Left kidney (tissue), 2 donors: ENCODE measurements around the gene AREL1. TPM values are rescaled to one million over a fixed set of nuclear protein-coding genes. Genes with fewer than 3 reads are reported as not detected.

Source experiments
- DNase-seq: peaks from one replicate; pipeline ENCODE4 v3.0.0-alpha.2; 2013
- polyA plus RNA-seq: library from polyadenylated mRNA; unstranded; fragments of 120-200 nt; gene quantifications from one replicate; pipeline ENCODE4 v1.2.1, GENCODE V29; 2013; ENCODE audit not compliant: insufficient read length

Gene AREL1
- polyA plus RNA-seq, 1 donor = 42.2 TPM

DNA sequence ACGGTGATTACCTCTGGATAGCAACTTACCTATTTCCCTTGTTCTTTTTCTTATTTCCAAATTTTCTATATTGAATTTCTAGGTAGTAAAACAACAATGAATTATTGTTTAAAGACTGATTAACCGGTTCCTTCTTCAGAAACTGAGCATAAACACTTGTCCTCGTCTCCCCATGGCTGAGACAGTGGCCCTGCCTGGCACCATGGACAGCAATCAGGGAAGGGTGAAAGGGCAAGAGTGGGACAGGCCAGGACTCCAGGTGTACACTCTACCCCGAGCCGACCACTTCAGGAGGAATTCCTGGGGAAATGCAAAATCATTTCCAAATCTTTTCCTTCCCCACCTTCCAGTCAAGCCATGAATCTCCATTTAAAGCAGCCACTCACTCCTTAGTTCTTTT is 52.0 kb downstream of the AREL1 start:
- DNase-seq = no peak

DNA sequence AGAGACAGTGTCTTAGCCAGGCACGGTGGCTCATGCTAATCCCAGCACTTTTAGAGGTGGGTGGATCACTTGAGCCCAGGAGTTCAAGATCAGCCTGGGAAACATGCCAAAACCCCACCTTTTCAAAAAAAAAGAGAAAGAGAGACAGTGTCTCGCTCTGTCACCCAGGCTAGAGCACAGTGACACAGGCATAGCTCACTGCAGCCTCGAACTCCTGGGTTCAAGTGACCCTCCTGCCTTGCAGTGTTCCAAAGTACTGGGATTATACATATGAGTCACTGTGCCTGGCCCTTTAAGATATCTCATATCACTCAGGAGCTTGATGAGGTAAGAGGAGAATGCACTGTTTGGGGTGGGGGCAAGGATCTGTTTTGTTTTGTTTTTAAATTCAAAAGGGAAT is 52.7 kb downstream of the AREL1 start:
- no peak for DNase-seq

DNA sequence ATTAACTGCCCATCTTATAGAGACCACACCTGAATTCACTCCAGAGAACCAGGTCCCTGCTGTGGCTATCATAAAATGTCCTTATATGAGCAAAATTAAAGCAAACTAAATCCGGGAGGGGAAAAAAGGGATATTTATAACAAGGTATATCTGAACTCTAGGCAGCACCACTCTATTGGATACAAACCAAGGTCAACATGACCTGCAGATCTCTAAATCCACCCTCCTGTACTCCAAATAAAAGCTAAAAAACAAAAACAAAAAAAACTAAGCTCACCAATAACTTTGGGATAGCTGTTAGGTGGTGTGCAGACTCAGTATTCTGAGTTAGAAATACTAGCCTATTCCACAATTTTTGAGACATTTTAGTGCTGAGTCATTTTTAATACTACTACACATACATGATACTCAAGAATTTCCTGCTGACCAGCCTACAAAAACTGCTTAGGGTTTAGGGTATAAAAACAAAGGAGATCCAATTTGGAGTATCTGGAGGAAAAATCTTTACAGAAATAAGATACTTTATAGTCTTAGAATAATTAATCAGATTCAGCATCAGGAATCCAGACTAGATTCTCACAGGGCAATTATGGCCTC is 54.2 kb downstream of the AREL1 start:
- no peak for DNase-seq

DNA sequence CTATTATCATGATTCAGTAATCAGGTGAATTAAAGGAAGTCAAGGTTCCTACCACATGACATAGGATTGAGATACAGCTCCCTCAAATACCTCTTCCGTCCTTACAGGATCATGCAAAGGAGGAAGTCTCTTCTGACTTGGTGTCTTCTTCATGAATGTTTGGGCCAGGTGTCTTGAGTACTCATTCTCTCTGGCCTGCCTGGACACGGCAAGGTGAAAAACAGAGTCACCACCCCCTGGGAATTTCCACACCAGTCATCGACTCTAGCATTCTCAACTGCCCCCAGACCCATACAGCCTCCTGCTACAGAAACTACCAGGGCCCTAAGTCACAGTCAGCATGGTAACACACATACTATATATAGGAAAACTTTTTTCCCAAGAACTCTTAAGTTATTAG is 55.9 kb downstream of the AREL1 start:
- DNase-seq = no peak

DNA sequence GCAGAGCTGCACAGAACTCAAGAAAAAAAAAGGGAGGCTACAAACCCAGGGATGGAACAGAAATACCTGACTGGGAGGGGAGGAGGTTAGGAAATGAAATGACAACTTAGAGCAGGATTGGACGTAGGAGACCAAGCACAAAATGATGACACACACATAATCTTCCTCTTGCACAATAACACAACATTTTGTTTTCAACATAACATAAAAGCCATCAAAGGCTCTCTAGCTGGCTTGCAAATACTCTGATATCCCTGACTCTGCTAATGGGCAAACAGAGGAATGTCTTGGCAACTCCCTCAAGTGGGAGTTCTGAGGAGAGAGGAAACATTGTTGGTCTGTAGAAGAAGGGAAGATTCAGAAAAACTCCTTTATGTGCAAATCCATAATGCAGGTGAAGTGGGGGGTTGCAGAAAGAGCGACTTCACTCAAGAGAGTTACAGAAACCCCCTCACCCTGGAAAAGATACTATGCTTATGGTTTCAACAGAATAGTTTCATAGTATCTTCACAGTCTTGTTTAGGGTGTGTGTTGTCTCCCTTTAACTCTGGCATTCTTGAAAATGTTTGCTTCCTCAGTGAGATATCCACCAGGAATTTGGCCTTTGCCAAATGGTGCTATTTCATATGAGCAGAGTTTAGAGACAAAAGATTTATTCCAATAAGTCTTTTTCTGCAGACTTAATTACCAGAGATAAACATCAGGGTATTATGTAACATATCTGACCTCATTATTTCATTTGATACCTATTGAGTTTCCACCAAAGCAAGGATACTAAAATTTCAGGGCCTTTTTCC is 57.1 kb downstream of the AREL1 start:
- no peak for DNase-seq

DNA sequence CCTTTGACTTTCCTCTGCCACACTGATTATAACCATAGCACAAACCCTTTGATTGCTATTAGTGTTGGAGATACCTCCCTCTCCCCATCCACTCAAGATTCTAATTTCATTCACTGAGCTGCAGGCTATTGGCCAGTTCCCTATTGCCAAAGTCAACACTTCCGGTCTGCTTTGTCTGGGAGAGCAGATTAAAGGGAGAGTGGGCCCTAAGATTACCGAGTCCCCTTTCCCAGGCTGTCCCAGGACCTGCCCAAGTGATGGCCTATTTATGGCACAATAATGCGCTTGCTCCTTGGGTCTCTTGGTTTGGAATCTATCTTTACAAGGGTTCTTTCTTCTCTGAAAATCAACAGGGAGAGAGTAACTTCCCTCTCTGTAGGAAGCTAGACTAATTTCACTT is 57.9 kb downstream of the AREL1 start:
- no peak for DNase-seq

DNA sequence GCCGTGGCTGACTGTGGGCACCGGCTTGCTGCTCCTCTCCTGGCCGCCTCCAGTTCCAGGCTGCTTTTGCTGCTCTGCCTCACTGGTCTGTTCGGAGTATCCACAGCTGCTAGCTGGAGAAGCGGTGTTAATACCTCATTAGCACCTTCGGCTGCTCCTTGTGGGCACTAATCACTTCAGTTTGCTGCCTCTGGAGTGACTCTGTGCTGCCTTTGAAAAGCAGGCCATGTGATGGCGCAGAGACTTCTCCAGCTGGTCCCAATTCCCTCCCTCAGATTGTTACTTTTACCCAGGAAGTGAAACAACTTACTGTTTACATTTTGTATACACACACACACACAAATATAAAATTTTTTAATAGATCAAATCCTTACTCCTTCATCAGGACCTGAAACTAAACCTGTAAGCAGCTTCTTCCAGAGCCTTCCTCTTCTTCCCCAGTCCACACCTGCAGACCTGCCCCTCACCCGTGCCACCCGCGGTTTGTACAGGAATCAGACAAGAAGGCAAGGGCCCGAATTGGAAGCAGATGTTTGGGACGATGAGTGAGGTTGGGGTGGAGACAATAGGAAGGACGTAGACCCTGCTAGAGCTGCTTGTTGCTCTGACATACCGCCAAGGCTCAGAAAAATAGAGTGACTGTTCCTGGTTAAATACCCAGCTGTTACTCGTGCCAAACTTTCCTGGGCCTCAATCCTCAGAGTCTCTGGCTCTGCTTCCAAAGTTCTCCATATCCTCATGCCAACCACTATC is 59.3 kb downstream of the AREL1 start:
- no peak for DNase-seq

DNA sequence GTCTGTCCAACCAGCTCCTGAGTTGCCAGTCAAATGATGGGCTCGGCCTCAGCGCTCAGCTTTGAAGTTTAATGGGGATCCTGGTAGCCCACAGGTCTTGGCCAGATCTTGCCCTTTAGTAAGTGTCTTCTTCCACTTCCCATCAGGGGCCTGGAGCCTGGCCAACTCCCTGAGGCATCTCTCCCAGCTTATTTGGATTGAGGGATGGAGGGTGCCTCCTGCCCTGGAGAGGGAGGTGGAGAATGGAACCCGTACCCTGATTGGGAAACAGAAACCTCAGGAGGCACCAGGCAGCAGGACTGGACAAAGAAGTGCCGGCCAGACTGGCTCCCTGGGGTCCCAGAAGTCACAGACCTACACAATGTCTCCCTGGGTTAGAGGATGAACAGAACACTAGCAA is 60.3 kb downstream of the AREL1 start:
- no peak for DNase-seq

DNA sequence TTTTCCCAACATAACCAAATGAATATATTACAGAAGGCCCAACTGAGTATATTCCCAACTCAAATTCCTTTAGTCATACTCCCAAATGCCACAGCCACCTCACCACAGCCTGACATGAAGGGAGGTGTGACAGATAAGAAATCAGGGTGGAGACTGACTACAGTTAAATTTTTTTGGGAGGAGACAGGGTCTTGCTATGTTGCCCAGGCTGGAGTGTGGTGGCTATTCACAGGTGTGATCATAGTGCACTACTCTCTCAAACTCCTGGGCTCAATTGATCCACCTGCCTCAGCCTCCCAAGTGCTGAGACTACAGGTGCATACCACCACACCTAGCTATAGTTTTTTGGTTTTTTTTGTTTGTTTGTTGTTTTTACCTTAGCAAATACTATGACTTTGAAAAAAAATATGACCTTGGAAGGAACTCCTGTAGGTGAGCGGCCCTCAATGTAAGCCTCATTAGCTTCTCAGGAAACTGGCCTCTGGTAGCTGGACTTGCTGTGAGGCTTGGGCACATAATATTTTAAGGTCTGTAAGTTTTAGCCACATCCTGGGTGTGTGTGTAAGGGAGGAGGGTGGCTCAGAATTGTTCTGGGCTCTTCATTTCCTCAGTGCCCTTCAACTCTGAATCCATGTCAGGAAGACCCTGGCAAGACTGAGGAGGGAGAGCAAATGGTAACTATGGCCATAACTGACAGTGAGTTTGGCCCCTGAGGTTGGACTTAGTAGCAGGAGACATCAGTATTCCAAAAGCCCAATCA is 61.8 kb downstream of the AREL1 start:
- no peak for DNase-seq

DNA sequence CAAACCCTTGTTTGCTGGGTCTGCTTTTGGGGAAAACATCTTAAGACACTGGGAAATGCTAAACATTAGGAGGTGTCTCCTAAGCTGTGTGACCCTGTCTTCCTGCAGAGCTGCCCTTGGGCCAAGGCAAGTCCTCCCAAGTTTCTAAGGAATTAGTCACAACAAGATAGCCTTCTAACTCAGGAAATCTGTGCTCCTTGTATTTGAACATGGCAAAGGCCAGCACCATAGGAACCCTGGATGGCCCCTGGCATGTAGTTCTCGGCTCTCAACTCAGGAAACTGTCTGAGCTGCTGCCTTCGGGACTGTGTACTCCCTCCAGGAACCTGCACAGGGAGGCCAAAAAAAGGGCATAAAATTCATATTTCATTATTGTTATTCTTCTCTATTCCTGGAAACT is 63.2 kb downstream of the AREL1 start:
- no peak for DNase-seq

DNA sequence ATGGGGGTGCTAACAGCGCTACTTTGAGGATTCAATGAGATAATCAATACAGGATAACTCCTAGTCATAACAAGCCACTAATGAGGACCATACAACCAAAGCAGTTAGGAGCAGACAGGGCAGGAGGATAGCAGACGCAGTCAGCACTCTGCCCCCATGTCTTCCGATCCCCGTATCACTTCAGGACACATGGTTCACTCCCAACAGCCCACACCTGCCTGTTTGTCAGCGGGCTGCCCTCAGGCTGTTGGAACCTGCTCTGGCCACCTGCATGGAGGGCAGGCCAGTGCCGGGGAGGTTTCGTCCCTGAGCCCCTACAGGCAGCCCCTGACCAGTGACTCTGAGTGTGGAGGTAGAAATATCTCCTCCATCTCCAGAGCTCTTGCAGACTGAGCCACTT is 63.7 kb downstream of the AREL1 start:
- no peak for DNase-seq

DNA sequence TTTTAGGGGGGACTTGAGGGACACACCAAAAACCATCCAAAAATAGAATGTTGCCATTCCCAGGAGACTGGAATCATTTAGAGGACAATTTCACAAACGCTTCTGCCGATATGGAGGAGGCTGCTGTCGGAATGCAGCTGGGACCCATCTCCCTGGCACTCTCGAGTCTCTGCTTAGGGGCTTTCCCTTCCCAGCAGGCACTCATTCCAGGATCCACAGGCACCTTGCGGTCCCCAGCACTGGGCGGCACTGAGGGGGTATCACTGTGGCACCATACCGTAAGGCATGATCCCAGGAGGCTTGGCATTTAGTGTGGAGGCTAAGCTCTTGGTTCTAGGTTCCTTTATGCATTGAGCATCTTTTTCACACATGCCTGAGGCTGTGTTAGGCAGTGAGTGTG is 64.3 kb downstream of the AREL1 start:
- no peak for DNase-seq

DNA sequence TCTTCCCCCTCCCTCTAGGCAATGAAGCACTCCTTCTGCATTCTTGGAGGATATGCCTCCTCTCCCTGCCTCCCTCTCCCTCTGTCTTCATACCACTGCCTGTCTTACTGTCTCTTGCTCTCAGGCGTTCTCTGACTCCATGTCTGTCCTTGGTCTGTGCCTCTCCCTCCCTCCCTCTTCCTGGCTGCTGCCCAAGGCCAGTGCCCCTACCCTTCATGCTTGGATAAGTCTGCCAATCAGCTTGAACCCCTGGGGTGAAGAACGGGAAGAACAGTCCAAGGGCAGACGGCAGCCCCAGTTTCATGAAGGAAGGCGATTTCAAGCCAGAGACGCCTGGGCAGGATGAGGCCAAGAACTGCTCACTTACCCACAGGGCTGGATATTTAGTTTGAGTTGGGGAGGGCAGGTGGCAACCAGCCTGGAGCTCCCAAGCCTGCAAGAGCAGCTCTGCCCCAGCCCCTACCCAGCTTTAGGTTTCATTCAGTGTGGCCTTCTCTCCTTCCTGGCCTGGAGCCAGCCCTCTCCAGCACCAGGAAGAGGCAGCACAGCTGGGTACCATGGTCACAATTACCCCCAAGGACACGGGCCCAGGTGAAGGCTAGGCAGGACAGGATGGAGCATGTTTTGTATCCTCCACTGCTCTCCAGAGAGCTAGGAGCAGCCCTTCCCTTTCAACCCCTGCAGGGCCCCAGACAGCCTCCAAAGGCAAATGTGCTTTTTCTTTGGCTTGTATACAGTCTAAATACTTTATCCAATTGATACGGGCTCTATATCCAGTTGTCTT is 65.0 kb downstream of the AREL1 start:
- no peak for DNase-seq

DNA sequence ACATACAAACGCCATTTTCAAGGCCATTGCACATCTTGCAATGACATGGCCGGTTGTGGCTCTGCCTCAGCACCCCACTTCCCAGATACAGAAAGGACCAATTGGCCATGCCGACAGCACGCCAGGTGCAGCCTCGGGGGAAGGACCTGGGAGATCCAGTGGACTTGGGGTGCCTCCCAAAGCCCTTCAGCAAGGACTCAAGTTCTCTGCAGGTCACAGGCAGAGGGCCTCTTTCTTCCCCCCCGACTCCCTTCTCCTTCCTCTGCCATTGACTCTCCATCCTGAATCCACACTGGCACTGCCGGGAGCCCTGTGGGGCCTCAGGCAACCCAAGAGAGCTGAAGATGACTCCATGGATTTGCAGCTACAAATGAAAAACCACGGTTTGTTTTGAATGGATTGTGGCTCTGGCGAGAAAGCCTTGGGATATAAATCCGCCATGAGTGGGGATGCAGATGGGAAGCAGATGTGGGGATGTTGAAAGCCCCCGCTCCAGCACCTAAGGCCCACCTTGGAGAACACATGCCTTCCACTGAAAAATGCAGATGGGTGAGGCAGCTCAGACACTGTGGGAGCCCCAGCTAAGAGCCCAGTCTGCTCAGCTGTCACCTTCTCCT is 65.7 kb downstream of the AREL1 start:
- DNase-seq = no peak

DNA sequence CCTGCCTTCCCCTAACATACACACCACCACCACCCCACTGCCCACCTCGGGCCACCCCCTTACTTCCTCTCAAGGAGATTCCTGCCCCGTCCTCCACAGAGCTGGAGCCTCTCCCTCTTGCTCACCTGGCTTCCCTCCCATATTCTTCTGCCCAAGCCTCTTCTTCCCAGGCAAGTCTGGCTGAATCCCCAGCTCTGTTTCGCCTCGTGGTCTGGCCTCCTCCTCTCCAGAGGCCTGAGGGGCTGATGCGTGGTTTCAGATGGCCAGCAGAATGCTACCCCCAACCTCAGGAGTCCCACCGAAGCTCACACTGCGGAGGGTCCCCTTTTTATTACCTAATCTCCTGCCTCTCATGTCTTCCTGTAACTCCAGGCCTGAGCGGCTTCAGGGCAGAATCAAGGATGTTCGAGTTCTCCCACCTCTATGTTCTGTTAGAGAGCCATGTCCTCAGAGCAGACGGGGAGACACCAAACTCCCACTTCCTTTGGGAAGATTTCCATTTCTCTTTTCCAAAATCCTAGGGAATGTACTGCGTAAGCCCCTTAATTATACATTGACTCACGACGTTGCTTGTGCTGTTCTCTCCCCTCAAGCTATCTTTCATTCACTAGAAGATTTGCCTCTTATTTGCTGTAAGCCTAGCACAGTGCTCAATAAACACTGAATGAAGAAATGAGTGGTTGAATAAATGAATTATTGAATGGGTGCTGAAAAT is 67.0 kb downstream of the AREL1 start:
- DNase-seq = no peak

DNA sequence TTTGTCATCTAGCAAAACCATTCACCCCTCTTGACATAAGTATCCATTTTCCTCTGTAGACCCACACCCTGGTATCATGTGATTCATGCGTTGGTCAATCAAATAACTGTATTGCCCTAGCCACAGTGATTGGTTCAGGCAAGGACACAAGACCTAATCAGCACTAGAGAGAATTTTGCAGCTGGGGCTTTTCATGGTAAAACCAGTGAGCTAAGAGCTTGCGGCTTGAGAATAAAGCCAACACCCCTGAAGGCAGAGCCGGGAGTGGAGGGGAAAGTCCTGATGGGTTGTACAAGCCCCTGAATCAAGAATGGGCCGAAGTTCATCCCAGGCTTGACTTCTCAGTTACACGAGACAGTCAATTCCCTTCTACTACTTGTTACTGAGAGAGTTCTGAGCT is 67.6 kb downstream of the AREL1 start:
- DNase-seq = no peak

DNA sequence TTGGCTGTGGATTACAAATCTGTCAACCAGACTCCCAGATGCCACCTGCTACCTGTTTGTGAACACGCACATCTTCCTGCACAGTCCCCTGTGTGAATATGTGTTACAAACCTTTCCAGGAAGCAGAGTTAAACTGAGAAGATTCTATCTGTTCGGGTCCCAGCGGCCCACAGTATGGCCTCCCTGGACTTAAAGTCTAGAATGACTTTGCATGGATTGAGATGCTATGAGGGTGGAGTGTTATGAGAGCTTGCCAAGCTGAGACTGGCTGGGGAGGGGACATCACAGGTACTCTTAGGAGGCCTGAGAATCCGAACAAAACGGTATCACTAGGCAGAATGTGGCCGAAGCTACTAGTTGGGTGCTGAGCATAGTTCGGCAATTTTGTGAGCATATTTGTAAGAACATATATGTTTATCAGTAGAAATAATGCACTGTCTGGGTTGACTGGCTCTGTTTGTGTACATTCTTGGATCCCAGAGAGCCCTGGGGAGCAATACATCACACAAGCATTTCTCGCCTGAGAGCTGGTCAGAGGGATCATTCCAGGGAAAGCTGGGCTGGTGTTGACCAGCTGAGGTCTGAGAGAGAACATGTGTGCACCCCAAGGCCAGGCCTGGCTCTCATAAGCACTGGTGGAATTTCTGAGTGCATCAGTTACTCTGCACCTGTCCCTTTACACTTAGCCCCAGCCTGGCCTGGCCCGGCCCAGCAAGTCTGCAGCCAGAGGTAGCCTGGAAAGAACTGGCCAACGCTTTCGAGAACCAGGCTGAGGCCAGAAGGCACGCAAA is 71.1 kb downstream of the AREL1 start:
- no peak for DNase-seq

DNA sequence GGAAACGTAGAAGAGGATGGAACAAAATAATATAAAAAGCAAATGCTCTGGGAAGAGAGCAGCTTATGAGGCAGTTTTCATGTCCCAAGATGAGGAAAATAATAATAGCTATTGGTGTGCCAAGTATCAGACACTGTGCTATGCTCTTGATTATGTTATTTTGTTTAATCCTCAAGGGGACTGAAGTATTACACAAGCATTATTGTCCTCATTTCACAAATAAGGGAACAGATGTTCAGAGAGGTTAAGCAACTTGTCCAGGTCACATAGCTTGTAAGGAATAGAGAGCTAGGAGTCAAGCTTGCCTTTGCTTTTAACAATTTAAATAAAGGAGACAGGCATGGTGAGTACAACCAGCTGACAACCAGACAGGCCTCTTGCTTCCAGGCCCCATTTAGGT is 73.9 kb downstream of the AREL1 start:
- DNase-seq = no peak

DNA sequence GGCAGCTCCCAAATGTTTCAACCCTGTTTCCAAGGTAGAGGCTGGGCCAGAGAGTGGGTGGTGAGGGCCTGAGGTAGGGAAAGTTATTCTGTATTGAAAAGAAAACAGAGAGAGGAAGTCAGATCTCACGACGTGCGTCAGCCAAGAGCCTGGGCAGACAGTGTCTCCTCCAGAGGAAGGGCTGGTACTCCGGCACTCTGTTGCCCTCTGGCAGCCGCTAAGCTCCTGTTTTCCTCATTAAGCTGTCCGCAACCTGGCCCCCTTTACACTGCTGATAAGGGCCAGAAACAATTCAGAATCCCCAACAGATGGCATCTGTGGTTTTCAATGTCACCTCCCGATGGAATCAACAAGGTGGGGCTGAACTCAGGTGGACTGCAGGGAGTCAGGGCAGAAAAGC is 74.8 kb downstream of the AREL1 start:
- no peak for DNase-seq

DNA sequence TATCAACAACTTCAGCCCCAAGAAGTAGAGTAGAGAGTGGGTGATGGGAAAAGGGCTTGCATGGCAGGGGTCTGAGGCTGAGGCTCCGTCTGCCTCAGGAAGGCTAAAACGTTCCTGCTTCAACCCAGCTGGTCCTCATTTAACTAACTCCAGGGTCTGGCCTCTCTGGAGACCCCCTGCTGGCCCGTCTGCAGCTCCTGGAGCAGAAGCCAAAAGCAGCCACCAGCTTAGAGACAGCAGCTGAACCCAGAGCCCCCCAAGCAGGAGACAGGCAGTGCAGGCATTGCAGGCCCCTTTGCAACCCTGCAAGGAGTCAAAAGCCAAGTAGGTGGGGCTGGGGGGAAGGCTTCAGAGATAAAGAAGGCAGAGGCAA is 75.7 kb downstream of the AREL1 start:
- no peak for DNase-seq
